Muscle of arm (tissue), 12 donors: ENCODE measurements around the gene MSL1. TPM values are rescaled to one million over a fixed set of nuclear protein-coding genes. Genes with fewer than 3 reads are reported as not detected.
"Not testable (repeated sequence)": the region's sequence is repeated elsewhere in the genome, so short reads cannot be mapped to it uniquely, and the experiment has no call there.

Experiments
- DNase-seq: peaks from one replicate; pipeline ENCODE4 v3.0.0-alpha.2; 2013
- polyA plus RNA-seq, 12 donors: library from polyadenylated mRNA; unstranded; fragments of 120-200 nt; gene quantifications; one replicate each; pipeline ENCODE4 v1.2.1, GENCODE V29; 2013; ENCODE audit not compliant: insufficient read length in 12 of 12

The MSL1 gene
- polyA plus RNA-seq, 12 donors: 95.6 to 172 (median 129) TPM; not detected in 1

GRCh38 chr17:40122999-40123810, 1.4 kb downstream of the MSL1 start:
- DNase-seq: no peak

- DNase-seq: no peak
Measured at GRCh38 chr17:40123811-40124114, 2.0 kb downstream of the MSL1 start.

GRCh38 chr17:40124279-40125141, 2.7 kb downstream of the MSL1 start:
- no peak for DNase-seq

- DNase-seq: no peak
Measured at GRCh38 chr17:40129498-40129897, 7.7 kb downstream of the MSL1 start.

GRCh38 chr17:40130352-40131042, 8.7 kb downstream of the MSL1 start:
- no peak for DNase-seq

- DNase-seq: no peak
Measured at GRCh38 chr17:40134184-40134583, 12.4 kb downstream of the MSL1 start.

GRCh38 chr17:40135817-40136216, 14.0 kb downstream of the MSL1 start:
- DNase-seq: no peak

GRCh38 chr17:40139566-40140058, 17.8 kb downstream of the MSL1 start:
- no peak for DNase-seq

- not testable (repeated sequence) for DNase-seq
Measured at GRCh38 chr17:40143166-40143565, 21.4 kb downstream of the MSL1 start.

- DNase-seq: no peak
Measured at GRCh38 chr17:40145476-40145875, 23.7 kb downstream of the MSL1 start.

GRCh38 chr17:40148527-40148926, 26.8 kb downstream of the MSL1 start:
- no peak for DNase-seq

GRCh38 chr17:40150276-40150675, 28.5 kb downstream of the MSL1 start:
- DNase-seq: no peak

- no peak for DNase-seq
Measured at GRCh38 chr17:40151414-40151963, 29.7 kb downstream of the MSL1 start.

GRCh38 chr17:40153603-40154236, 31.9 kb downstream of the MSL1 start:
- DNase-seq: no peak

GRCh38 chr17:40157973-40158372, 36.2 kb downstream of the MSL1 start:
- DNase-seq: no peak

GRCh38 chr17:40158438-40159013, 36.8 kb downstream of the MSL1 start:
- DNase-seq: no peak

GRCh38 chr17:40159456-40159855, 37.7 kb downstream of the MSL1 start:
- DNase-seq: no peak

GRCh38 chr17:40167685-40168261, 46.0 kb downstream of the MSL1 start:
- DNase-seq: no peak

GRCh38 chr17:40168262-40168832, 46.6 kb downstream of the MSL1 start:
- DNase-seq: peak; percentile 57

- no peak for DNase-seq
Measured at GRCh38 chr17:40170325-40170724, 48.6 kb downstream of the MSL1 start.
